LNCaP clone FGC (cell line): ENCODE results near the gene ADRA1B.

Source experiments
- DNase-seq: peaks from one replicate; pipeline ENCODE4 v3.0.0-alpha.2; 2011; ENCODE audit warnings: low read depth
- H3K4me3 ChIP-seq: 2 replicates; pipeline ENCODE4 v1.5.1; 2011; ENCODE audit warnings: mild to moderate bottlenecking, low read depth, low read length, control low read depth
- CTCF ChIP-seq: IDR thresholded peaks from 2 replicates; pipeline ENCODE4 v1.5.1; 2012; ENCODE audit warnings: mild to moderate bottlenecking; ENCODE audit not compliant: control insufficient read depth, insufficient read depth; ENCODE audit errors: extremely low read depth

The ADRA1B gene

GRCh38 chr5:159923008-159923407 is 6.7 kb downstream of the ADRA1B start:
- no peak overlapping the region for H3K4me3 ChIP-seq
- TF ChIP-seq CTCF = no peak
- no peak for DNase-seq

- TF ChIP-seq CTCF = no peak
- H3K4me3 ChIP-seq = no peak overlapping the region
- no peak for DNase-seq
Observed at GRCh38 chr5:159928122-159928909, 12.0 kb downstream of the ADRA1B start.

- no peak overlapping the region for H3K4me3 ChIP-seq
- no peak for DNase-seq
- no peak for TF ChIP-seq CTCF
Observed at GRCh38 chr5:159929176-159929575, 12.9 kb downstream of the ADRA1B start.

- no peak for DNase-seq
- H3K4me3 ChIP-seq = no peak overlapping the region
- no peak for TF ChIP-seq CTCF
Observed at GRCh38 chr5:159933531-159934485, 17.5 kb downstream of the ADRA1B start.

GRCh38 chr5:159935946-159936345 is 19.7 kb downstream of the ADRA1B start:
- DNase-seq = no peak
- no peak for TF ChIP-seq CTCF
- H3K4me3 ChIP-seq = no peak overlapping the region

GRCh38 chr5:159936686-159937329 is 20.5 kb downstream of the ADRA1B start:
- no peak for TF ChIP-seq CTCF
- no peak overlapping the region for H3K4me3 ChIP-seq
- DNase-seq = no peak
